Nephron progenitor cell (in vitro differentiated cells): ENCODE results near the gene PIH1D1.

Source experiments
- DNase-seq: peaks from one replicate; pipeline ENCODE4 v3.0.0; 2021
- H3K27ac Mint-ChIP-seq: 2 replicates; pipeline ENCODE4 v1.8.0; 2021; ENCODE audit warnings: mild to moderate bottlenecking, moderate library complexity, mixed read lengths
- H3K27me3 Mint-ChIP-seq: 2 replicates; pipeline ENCODE4 v1.8.0; 2021; ENCODE audit warnings: mild to moderate bottlenecking, low read depth, mixed read lengths; ENCODE audit not compliant: poor library complexity
- H3K36me3 Mint-ChIP-seq: 2 replicates; pipeline ENCODE4 v1.8.0; 2021; ENCODE audit warnings: low read depth, mixed read lengths
- H3K4me1 Mint-ChIP-seq: 2 replicates; pipeline ENCODE4 v1.8.0; 2021; ENCODE audit warnings: mixed read lengths
- H3K4me3 Mint-ChIP-seq: 2 replicates; pipeline ENCODE4 v1.8.0; 2021; ENCODE audit warnings: mild to moderate bottlenecking, moderate library complexity, mixed read lengths
- H3K9me3 Mint-ChIP-seq: 2 replicates; pipeline ENCODE4 v1.8.0; 2021; ENCODE audit warnings: mild to moderate bottlenecking, moderate library complexity, mixed read lengths
- CTCF ChIP-seq: fragments of 200-600 bp; sonication (generic); IDR thresholded peaks from 2 replicates; pipeline ENCODE4 v1.5.0; 2021; ENCODE audit warnings: antibody characterized with exemption

PIH1D1 gene

GRCh38 chr19:49407079-49407478 is 44.5 kb downstream of the PIH1D1 start:
- no peak overlapping the region for H3K4me3 Mint-ChIP-seq
- no peaks in the 10 kb centered on the region for H3K9me3 Mint-ChIP-seq
- H3K4me1 Mint-ChIP-seq: peaks cover 86% of the 10 kb centered on the region
- no peak overlapping the region for H3K27ac Mint-ChIP-seq
- no peak for DNase-seq
- no peak for TF ChIP-seq CTCF
- H3K36me3 Mint-ChIP-seq: no peaks in the 10 kb centered on the region
- H3K27me3 Mint-ChIP-seq: peaks cover 15% of the 10 kb centered on the region

GRCh38 chr19:49403404-49404187 is 48.0 kb downstream of the PIH1D1 start:
- H3K9me3 Mint-ChIP-seq: no peaks in the 10 kb centered on the region
- peak overlapping the region; percentile 74 for H3K4me3 Mint-ChIP-seq
- DNase-seq: peak; percentile 50
- no peaks in the 10 kb centered on the region for H3K36me3 Mint-ChIP-seq
- H3K4me1 Mint-ChIP-seq: peaks cover 81% of the 10 kb centered on the region
- TF ChIP-seq CTCF: no peak
- H3K27me3 Mint-ChIP-seq: peaks cover 10% of the 10 kb centered on the region
- H3K27ac Mint-ChIP-seq: peak overlapping the region; percentile 99

GRCh38 chr19:49400029-49400428 is 51.6 kb downstream of the PIH1D1 start:
- no peak for DNase-seq
- Mint-ChIP-seq H3K9me3 (no peaks in the 10 kb centered on the region), H3K4me3 (no peak overlapping the region), H3K27me3 (peaks cover 7% of the 10 kb centered on the region), H3K36me3 (no peaks in the 10 kb centered on the region), H3K27ac (no peak overlapping the region), H3K4me1 (peaks cover 68% of the 10 kb centered on the region)
- TF ChIP-seq CTCF: no peak

GRCh38 chr19:49398931-49399330 is 52.7 kb downstream of the PIH1D1 start:
- Mint-ChIP-seq H3K27me3 (peaks cover 11% of the 10 kb centered on the region), H3K4me3 (peak overlapping the region; percentile 1), H3K27ac (peak overlapping the region; percentile 22), H3K4me1 (peaks cover 62% of the 10 kb centered on the region), H3K9me3 (no peaks in the 10 kb centered on the region), H3K36me3 (no peaks in the 10 kb centered on the region)
- DNase-seq: no peak
- TF ChIP-seq CTCF: no peak

- H3K4me1 Mint-ChIP-seq: peaks cover 53% of the 10 kb centered on the region
These were observed 53.5 kb downstream of the PIH1D1 start for GRCh38 chr19:49398001-49398615.

More at GRCh38 chr19:49398001-49398615, 53.5 kb downstream of the PIH1D1 start:
- no peak for DNase-seq
- Mint-ChIP-seq H3K4me3 (peak overlapping the region; percentile 8), H3K27me3 (peaks cover 9% of the 10 kb centered on the region), H3K9me3 (no peaks in the 10 kb centered on the region), H3K36me3 (no peaks in the 10 kb centered on the region), H3K27ac (peak overlapping the region; percentile 96)
- no peak for TF ChIP-seq CTCF
